GM19397 (cell line): ENCODE data around the gene CTNNA1.

ENCODE experiments used
- ATAC-seq: cut with Tn5 transposase; IDR thresholded peaks from one replicate; pipeline ENCODE4 v1.9.1; 2021; ENCODE audit warnings: mild to moderate bottlenecking, moderate library complexity; ENCODE audit not compliant: unreplicated experiment

Gene CTNNA1

GRCh38 chr5:138945421-138946240 is 192.4 kb downstream of the CTNNA1 start:
- ATAC-seq: no peak

- no peak for ATAC-seq
These were observed 193.0 kb downstream of the CTNNA1 start for GRCh38 chr5:138946241-138946623.

GRCh38 chr5:138946831-138947560 is 193.8 kb downstream of the CTNNA1 start:
- no peak for ATAC-seq

GRCh38 chr5:138947780-138948179 is 194.6 kb downstream of the CTNNA1 start:
- no peak for ATAC-seq

GRCh38 chr5:138948471-138949222 is 195.4 kb downstream of the CTNNA1 start:
- ATAC-seq: no peak

GRCh38 chr5:138949223-138949574 is 196.0 kb downstream of the CTNNA1 start:
- ATAC-seq: no peak

- no peak for ATAC-seq
These were observed 196.8 kb downstream of the CTNNA1 start for GRCh38 chr5:138949988-138950387.

- no peak for ATAC-seq
These were observed 197.3 kb downstream of the CTNNA1 start for GRCh38 chr5:138950421-138951031.

- ATAC-seq: no peak
These were observed 198.1 kb downstream of the CTNNA1 start for GRCh38 chr5:138951091-138951985.

GRCh38 chr5:138951986-138952735 is 198.9 kb downstream of the CTNNA1 start:
- no peak for ATAC-seq

- ATAC-seq: no peak
These were observed 199.7 kb downstream of the CTNNA1 start for GRCh38 chr5:138952962-138953361.

- ATAC-seq: peak; percentile 65
These were observed 200.4 kb downstream of the CTNNA1 start for GRCh38 chr5:138953387-138954256.

- ATAC-seq: no peak
These were observed 201.2 kb downstream of the CTNNA1 start for GRCh38 chr5:138954257-138955012.

- no peak for ATAC-seq
These were observed 201.9 kb downstream of the CTNNA1 start for GRCh38 chr5:138955013-138955660.

GRCh38 chr5:138955671-138956295 is 202.6 kb downstream of the CTNNA1 start:
- ATAC-seq: no peak

- ATAC-seq: no peak
These were observed 203.6 kb downstream of the CTNNA1 start for GRCh38 chr5:138956801-138957200.
